Measurements from ENCODE around the gene STK17A.

The STK17A gene

DNA sequence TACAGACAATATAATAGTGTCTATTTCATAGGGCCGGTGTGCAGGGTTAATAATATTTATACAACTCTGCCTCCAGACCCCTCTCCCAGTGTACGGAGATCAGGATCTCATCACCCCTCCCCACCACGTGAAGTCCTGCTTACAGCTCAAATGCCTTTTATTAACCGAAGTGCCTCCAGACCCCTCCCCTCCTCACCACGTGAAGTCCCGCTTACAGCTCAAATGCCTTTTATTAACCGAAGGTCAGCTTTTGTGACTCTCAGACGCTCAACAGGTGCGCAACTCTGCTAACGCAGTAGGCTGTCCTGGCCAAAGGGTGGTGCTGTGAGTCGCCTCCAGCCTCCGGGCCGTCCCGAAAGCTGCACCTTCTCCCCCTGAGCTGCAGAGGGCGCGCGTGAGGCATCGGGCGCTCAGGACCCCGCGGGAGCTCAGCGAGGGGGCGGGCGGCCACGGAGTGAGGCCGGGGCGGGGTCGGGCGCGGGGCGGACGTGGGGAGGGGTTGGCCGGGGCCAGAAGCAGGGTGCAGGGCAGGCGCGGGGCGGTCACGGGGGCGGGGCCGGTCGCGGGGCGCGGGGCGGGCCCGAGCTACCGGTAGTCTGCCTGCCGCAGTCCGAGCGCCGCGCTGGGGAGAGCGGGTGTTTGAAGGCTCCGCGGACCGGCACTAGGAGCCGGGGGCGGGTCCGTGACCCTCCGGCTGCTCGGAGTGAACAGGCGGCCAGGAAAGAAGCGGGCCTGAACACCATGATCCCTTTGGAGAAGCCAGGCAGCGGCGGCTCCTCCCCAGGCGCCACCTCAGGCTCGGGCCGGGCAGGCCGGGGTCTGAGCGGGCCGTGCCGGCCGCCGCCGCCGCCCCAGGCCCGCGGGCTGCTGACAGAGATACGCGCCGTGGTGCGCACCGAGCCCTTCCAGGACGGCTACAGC is at the start of gene STK17A:
TSS of gene STK17A (plus strand) at position 606 of the 921 bp plus-strand sequence. CDS start at position 742, 136 bp downstream.
- FAIRE-seq (no peak), DNase-seq (ENCODE audit: insufficient read length, low spot score) (peak; percentile 58)
- TF ChIP-seq, protein P1, sequence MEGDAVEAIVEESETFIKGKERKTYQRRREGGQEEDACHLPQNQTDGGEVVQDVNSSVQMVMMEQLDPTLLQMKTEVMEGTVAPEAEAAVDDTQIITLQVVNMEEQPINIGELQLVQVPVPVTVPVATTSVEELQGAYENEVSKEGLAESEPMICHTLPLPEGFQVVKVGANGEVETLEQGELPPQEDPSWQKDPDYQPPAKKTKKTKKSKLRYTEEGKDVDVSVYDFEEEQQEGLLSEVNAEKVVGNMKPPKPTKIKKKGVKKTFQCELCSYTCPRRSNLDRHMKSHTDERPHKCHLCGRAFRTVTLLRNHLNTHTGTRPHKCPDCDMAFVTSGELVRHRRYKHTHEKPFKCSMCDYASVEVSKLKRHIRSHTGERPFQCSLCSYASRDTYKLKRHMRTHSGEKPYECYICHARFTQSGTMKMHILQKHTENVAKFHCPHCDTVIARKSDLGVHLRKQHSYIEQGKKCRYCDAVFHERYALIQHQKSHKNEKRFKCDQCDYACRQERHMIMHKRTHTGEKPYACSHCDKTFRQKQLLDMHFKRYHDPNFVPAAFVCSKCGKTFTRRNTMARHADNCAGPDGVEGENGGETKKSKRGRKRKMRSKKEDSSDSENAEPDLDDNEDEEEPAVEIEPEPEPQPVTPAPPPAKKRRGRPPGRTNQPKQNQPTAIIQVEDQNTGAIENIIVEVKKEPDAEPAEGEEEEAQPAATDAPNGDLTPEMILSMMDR (IDR thresholded peaks at IDR 0.05; ENCODE audit: insufficient read depth, missing control alignments) = peak; percentile 100

DNA sequence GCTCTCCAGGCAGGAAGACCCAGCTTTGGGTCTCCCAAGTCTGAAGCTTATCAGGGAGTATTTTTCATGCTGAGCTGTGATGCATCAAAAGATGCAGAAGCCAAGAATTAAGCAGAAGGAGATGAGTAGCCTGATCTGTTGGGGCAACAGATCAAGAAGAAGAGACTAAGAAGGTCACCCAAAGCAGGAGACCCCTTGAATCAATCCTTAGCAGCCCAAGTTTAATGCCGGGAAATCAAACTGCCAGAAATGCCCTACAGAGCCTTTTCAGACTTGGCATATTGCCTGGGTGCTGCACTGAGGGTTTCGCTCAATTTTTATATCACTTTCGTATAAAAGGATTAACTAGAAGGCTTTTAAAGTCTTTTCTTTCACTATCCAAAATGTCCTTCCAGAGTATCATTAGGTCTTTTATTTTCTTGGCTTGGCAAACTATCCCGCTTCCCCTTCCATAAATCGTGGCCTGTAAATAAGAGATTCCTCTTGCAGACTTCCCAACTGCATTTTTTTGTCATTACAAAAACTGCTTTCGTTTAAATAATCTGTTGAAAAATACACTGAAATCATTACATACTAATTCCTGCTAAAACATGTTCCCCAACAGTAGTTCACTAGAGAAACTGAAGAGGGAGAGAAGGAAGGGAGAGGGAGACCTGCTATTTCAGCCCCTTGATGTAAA is 49.0 kb upstream of the STK17A start:
- FAIRE-seq (no peak), DNase-seq (ENCODE audit: insufficient read length, low spot score) (no peak)
- TF ChIP-seq, protein P1 (IDR thresholded peaks at IDR 0.05; ENCODE audit: insufficient read depth, missing control alignments) = no peak

DNA sequence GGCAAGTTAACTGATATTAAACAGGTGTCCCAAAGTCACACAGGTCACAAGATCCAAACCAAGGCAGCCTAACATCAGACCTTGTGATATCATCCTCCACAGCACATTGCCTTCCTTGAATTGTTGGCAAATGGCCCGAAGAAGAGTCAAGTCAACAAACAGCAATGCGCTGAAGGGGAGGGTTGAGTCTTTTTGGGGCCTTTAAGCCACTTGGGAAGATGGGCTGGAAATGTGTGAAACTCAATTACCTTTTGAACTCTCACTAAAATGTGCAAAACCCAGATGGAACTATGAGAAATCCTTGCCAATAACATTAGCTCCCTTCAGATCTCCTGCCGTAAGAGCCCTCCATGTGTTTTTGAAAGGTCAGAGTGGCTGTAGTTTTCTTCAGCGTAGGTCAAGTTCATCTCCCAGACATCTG is 47.9 kb upstream of the STK17A start:
- no peak for DNase-seq (ENCODE audit: insufficient read length, low spot score)

DNA sequence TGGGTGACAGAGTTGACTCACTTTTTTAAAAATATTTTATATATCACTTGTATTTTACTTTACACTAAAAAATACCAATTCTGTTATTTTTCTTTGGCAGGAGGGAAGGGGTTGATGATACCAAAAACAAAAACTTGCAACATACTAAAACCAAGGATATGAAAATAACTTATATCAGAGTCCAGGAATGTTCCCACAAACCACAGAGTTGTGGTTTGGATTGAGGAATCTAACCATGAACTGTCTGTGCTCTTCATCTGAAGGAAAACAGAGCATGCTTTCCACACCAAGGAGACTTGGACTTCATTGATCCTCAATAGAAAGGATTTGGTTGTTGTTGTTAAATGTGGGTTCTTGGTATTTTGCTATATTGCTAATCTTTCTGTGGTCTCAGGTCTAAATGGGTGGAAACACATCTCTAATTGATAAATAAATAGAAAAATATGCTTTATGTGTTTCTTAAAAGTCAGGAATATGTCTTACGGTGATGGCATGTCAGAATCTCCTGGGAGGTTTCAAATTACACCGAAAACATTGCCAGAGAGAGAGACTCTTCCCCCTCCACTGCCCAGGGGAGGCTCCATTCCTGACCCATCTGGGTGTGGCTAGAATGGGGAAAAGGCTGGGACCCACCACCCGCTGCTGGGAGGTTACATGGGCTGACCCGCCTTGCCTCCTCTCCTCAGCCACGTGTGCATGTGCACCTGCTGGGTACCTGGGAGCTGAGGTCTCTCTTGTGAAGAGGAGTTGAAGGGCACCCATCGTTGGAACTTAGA is 46.9 kb upstream of the STK17A start:
- FAIRE-seq = no peak
- DNase-seq (ENCODE audit: insufficient read length, low spot score) = no peak
- TF ChIP-seq, protein P1 (IDR thresholded peaks at IDR 0.05; ENCODE audit: insufficient read depth, missing control alignments) = no peak

More for the DNA sequence above, 47.9 kb upstream of the STK17A start:
- TF ChIP-seq, protein P1 (IDR thresholded peaks at IDR 0.05; ENCODE audit: insufficient read depth, missing control alignments) = no peak
- FAIRE-seq = no peak

DNA sequence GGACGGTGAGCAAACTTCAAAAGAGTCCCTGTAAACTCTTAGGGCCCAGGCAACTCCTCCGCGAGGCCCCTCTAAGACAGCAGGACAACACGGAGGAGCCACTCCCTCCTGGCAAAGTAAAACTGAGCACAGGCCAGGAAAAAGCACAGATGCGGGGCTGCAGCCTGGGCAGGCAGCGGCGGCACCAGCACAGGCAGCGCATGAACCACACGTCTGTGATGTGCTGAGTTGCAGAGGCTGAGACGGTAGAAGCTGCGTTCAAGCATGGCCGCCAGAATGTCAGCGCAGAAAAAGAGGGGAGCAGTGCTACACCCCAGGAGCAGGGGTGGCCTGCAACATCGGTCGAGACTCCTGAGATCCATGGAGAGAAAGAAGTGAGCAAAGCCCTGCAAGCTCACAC is 46.1 kb upstream of the STK17A start:
- FAIRE-seq (no peak), DNase-seq (ENCODE audit: insufficient read length, low spot score) (no peak)
- TF ChIP-seq, protein P1 (IDR thresholded peaks at IDR 0.05; ENCODE audit: insufficient read depth, missing control alignments) = no peak

DNA sequence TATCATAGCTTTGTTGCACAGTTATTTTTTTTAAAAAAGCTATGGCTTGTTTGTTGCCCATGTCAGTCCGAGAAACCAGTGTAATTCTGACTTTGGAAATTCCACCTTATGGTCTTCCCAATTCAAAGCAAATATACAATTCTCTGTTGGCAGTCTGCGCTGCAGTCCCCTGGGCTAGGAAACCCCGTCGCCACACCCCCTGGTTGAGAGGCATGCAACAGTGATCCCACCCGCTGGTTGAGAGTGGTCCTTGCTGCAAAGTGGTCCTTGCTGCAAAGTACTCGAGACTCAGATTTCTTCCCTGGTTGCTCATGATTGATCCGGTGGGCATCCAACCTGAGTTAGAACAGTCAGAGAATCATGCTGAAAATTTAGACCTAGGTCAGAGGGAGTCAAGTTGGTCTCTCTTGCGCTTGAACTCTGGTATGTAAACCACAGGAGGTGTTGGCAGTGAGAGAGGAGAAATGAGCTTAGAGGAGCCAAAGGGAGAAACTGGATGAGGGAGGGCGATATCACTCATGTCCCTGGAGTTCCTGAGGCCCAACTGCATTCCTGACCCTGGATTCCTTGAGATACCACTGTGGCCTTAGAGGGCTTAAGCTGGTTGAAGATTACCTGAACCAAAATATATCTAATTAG is 45.0 kb upstream of the STK17A start:
- DNase-seq (ENCODE audit: insufficient read length, low spot score) (no peak), FAIRE-seq (no peak)
- TF ChIP-seq, protein P1 (IDR thresholded peaks at IDR 0.05; ENCODE audit: insufficient read depth, missing control alignments) = no peak
